Neural progenitor cell (in vitro differentiated cells): ENCODE measurements around the gene PKD1.

Experiments
- EZH2 ChIP-seq: fragments of 200-600 bp; sonication (generic); IDR thresholded peaks from 2 replicates; pipeline ENCODE4 v1.6.1; 2017; ENCODE audit warnings: antibody characterized with exemption, mild to moderate bottlenecking, moderate library complexity
- TF ChIP-seq, protein P1 (sequence below): fragments of 200-600 bp; sonication (generic); IDR thresholded peaks from 2 replicates; pipeline ENCODE4 v1.5.1; 2017; ENCODE audit warnings: antibody characterized with exemption, mild to moderate bottlenecking

DNA sequence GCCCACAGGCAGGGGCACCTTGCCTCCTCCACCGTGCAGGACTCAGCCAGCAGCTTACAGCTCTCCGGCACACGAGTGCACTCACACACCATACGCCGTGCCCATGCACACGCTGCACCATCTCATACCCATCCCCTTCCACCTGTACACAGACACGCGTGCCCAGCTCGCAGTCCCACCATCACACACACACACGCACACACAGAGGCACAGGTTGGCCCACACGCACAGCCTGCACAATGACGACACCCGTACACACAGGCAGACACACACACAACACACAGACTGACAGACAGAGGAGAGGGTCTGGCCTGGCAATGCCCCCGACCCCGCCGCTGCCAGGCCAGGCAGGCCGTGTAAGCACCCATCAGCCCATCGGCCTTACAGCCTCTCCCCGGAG lies 48.6 kb upstream of the PKD1 start:
- TF ChIP-seq, protein P1, sequence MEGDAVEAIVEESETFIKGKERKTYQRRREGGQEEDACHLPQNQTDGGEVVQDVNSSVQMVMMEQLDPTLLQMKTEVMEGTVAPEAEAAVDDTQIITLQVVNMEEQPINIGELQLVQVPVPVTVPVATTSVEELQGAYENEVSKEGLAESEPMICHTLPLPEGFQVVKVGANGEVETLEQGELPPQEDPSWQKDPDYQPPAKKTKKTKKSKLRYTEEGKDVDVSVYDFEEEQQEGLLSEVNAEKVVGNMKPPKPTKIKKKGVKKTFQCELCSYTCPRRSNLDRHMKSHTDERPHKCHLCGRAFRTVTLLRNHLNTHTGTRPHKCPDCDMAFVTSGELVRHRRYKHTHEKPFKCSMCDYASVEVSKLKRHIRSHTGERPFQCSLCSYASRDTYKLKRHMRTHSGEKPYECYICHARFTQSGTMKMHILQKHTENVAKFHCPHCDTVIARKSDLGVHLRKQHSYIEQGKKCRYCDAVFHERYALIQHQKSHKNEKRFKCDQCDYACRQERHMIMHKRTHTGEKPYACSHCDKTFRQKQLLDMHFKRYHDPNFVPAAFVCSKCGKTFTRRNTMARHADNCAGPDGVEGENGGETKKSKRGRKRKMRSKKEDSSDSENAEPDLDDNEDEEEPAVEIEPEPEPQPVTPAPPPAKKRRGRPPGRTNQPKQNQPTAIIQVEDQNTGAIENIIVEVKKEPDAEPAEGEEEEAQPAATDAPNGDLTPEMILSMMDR, result no peak
- no peak for TF ChIP-seq EZH2
